PC-9 (cell line): ENCODE results near the gene RND3. TPM values are rescaled to one million over a fixed set of nuclear protein-coding genes. Genes with fewer than 3 reads are reported as not detected.

Source experiments
- BruUV-seq: library from RNA; stranded (reverse); fragments of 400-500 nt; replicated peaks from 2 replicates; lab custom pipeline; 2021; lab: Mats Ljungman, UMichigan
- CTCF ChIA-PET: fragments of 300-600 bp; sonication (Branson Sonifier 250); formaldehyde crosslinking; loops from one replicate; lab custom pipeline; 2022; ENCODE audit warnings: antibody characterized with exemption; lab: Charles Lee
- POLR2A ChIA-PET: fragments of 300-600 bp; sonication (Branson Sonifier 250); formaldehyde crosslinking; loops from one replicate; lab custom pipeline; 2022; ENCODE audit warnings: antibody characterized with exemption; ENCODE audit not compliant: unreplicated experiment; lab: Charles Lee
- DNase-seq, 2 experiments: peaks; one replicate each; pipeline versions ENCODE4 v3.0.0 to v3.0.0-alpha.2; 2015 to 2022; ENCODE audit warnings: mixed read lengths in 1 of 2
- H2AFZ ChIP-seq: fragments of 200-600 bp; sonication (generic); 2 replicates; pipeline ENCODE4 v1.8.1; 2017; ENCODE audit warnings: antibody characterized with exemption
- H3F3A ChIP-seq: fragments of 200-600 bp; sonication (generic); 2 replicates; pipeline ENCODE4 v1.8.1; 2017; ENCODE audit warnings: antibody characterized with exemption, mild to moderate bottlenecking, low read depth; ENCODE audit not compliant: insufficient read depth
- H3K27ac ChIP-seq: fragments of 200-600 bp; sonication (generic); 2 replicates; pipeline ENCODE4 v1.6.1; 2016; ENCODE audit warnings: mixed run types
- H3K27me3 ChIP-seq: fragments of 200-600 bp; sonication (generic); 2 replicates; pipeline ENCODE4 v1.6.1; 2016; ENCODE audit warnings: low read depth, mixed run types; ENCODE audit not compliant: insufficient read depth
- H3K36me3 ChIP-seq: fragments of 200-600 bp; sonication (generic); 2 replicates; pipeline ENCODE4 v1.6.1; 2016; ENCODE audit warnings: low read depth, mixed run types
- H3K4me1 ChIP-seq: fragments of 200-600 bp; sonication (generic); replicated peaks from 2 replicates; pipeline ENCODE4 v1.6.1; 2016; ENCODE audit warnings: mixed run types; ENCODE audit not compliant: insufficient read depth
- H3K4me2 ChIP-seq: fragments of 200-600 bp; sonication (generic); 2 replicates; pipeline ENCODE4 v1.6.1; 2017; ENCODE audit warnings: mixed run types
- H3K4me3 ChIP-seq: fragments of 200-600 bp; sonication (generic); 2 replicates; pipeline ENCODE4 v1.6.1; 2016; ENCODE audit warnings: mixed run types
- H3K79me2 ChIP-seq: fragments of 200-600 bp; sonication (generic); 2 replicates; pipeline ENCODE4 v1.6.1; 2017; ENCODE audit warnings: low read depth, mixed run types
- H3K9me2 ChIP-seq: fragments of 200-600 bp; sonication (generic); 2 replicates; pipeline ENCODE4 v1.8.1; 2017; ENCODE audit warnings: mild to moderate bottlenecking; ENCODE audit not compliant: insufficient read depth
- H3K9me3 ChIP-seq: fragments of 200-600 bp; sonication (generic); 2 replicates; pipeline ENCODE4 v1.8.1; 2016; ENCODE audit warnings: low read depth; ENCODE audit not compliant: insufficient read depth
- H4K20me1 ChIP-seq: fragments of 200-600 bp; sonication (generic); 2 replicates; pipeline ENCODE4 v1.8.1; 2017; ENCODE audit not compliant: insufficient read depth
- CTCF ChIP-seq: fragments of 200-600 bp; sonication (generic); conservative IDR thresholded peaks from 2 replicates; pipeline ENCODE4 v1.6.1; 2017; ENCODE audit warnings: mixed run types, antibody characterized with exemption, mild to moderate bottlenecking, moderate library complexity
- EZH2 ChIP-seq: fragments of 200-600 bp; sonication (generic); IDR thresholded peaks from 2 replicates; pipeline ENCODE4 v1.8.0; 2017; ENCODE audit warnings: antibody characterized with exemption, low read depth
- intact Hi-C: fragments of 100-400 bp; cut with micrococcal nuclease; formaldehyde crosslinking; loops from one replicate; pipeline ENCODE4 v1.10.0; 2022; ENCODE audit not compliant: unreplicated experiment
- total RNA-seq: library from RNA; stranded (reverse); gene quantifications from 2 replicates; pipeline ENCODE4 v1.2.3, GENCODE V29; 2021

Gene RND3
- total RNA-seq, 1 experiment from 2014 or later = 72.9 TPM

- Histone ChIP-seq H3F3A (no peaks in the 10 kb centered on the region), H3K27me3 (no peaks in the 10 kb centered on the region), H3K36me3 (no peaks in the 10 kb centered on the region), H4K20me1 (no peaks in the 10 kb centered on the region), H3K9me3 (no peaks in the 10 kb centered on the region), H3K4me3 (no peak overlapping the region), H3K4me2 (no peak overlapping the region), H3K4me1 (no peaks in the 10 kb centered on the region), H3K9me2 (no peaks in the 10 kb centered on the region), H2AFZ (no peak overlapping the region), H3K79me2 (no peaks in the 10 kb centered on the region), H3K27ac (no peak overlapping the region)
- ChIA-PET POLR2A (no interaction called here), CTCF (no interaction called here)
- BruUV-seq = no TSS peak
- intact Hi-C loops = no loop called here
- no peak for TF ChIP-seq EZH2
- TF ChIP-seq CTCF = no peak
- no peak for DNase-seq
Measured at GRCh38 chr2:150426724-150427123, 60.7 kb downstream of the RND3 start.

DNA sequence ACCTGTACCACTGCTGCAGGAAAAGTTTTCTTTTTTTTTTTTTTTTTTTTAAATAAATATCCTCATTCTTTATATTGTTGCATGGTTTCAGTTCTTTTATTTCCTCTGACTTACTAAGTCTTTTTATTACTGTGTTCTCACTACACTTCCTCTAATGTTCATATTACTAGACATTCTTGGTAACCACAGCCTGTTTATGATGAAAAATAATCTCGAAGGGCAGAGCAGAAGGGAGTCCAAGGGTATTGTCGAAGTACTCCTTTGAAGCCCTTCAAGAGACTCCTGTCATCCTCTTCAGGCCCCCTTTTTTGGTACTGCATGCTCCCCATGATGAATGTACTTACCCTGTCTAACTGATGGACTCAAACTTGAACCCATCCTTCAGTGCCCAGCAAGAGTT lies 61.2 kb downstream of the RND3 start:
- H3K9me3 ChIP-seq = no peaks in the 10 kb centered on the region
- CTCF ChIA-PET = no interaction called here
- intact Hi-C loops = no loop called here
- BruUV-seq = no TSS peak
- H3K9me2 ChIP-seq = no peaks in the 10 kb centered on the region
- H3K79me2 ChIP-seq = no peaks in the 10 kb centered on the region
- DNase-seq = no peak
- no peak overlapping the region for H3K27ac ChIP-seq
- no peak overlapping the region for H3K4me3 ChIP-seq
- no peaks in the 10 kb centered on the region for H4K20me1 ChIP-seq
- POLR2A ChIA-PET = no interaction called here
- H2AFZ ChIP-seq = no peak overlapping the region
- H3F3A ChIP-seq = no peaks in the 10 kb centered on the region
- H3K4me2 ChIP-seq = no peak overlapping the region
- no peaks in the 10 kb centered on the region for H3K4me1 ChIP-seq
- H3K27me3 ChIP-seq = no peaks in the 10 kb centered on the region
- H3K36me3 ChIP-seq = no peaks in the 10 kb centered on the region
- TF ChIP-seq CTCF (no peak), EZH2 (no peak)

DNA sequence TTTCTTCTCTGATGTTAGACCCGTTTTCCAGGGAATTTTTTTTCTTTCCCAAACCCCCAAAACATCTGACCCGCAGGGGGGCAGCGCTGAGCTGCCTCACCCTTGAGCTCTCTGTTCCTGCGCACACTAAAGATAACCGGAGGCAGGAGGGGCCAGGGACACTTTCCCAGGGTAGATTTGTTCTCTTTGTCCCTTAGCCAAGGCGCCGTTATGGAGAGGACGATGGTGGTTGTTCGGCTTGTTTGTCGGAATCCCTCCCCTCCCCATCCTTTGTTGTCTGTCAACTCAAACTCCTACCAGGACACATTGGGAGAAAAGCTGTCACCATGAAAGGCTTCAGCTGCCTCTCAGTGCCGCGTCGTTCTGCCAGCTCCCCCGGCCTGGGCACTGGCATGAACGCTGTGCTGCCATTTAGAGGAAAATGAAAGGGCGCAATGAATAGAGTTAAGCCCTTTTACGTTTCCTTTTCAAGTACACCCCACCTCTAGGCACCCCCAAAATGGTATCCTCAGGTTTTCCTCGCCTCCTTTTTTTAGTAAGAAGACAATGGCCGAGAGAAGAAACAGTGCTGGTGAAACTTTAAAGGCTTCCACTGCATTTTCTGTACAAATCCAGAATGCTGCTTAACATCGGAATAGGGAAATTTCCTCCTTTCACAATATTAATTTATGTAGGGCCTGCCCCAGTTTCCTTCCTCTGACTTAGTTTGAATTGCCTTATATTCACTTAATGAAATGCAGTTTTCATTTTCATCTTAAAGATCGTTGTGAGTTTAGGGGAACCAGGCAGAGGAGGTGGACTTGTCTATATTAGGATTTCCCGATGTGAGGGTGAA lies 62.1 kb downstream of the RND3 start:
- ChIA-PET POLR2A (no interaction called here), CTCF (no interaction called here)
- H3K27ac ChIP-seq = no peak overlapping the region
- H3F3A ChIP-seq = no peaks in the 10 kb centered on the region
- intact Hi-C loops = no loop called here
- no peaks in the 10 kb centered on the region for H3K36me3 ChIP-seq
- no peaks in the 10 kb centered on the region for H3K9me3 ChIP-seq
- BruUV-seq = no TSS peak
- no peaks in the 10 kb centered on the region for H3K79me2 ChIP-seq
- H3K4me3 ChIP-seq = no peak overlapping the region
- no peaks in the 10 kb centered on the region for H4K20me1 ChIP-seq
- TF ChIP-seq CTCF = no peak
- TF ChIP-seq EZH2 = no peak
- no peaks in the 10 kb centered on the region for H3K27me3 ChIP-seq
- no peak overlapping the region for H3K4me2 ChIP-seq
- DNase-seq = no peak
- no peaks in the 10 kb centered on the region for H3K9me2 ChIP-seq
- no peaks in the 10 kb centered on the region for H3K4me1 ChIP-seq
- H2AFZ ChIP-seq = no peak overlapping the region
